Endodermal cell (in vitro differentiated cells): ENCODE results near the gene CCT3. TPM values are rescaled to one million over a fixed set of nuclear protein-coding genes. Genes with fewer than 3 reads are reported as not detected.

ENCODE experiments used
- DNase-seq: peaks from one replicate; pipeline ENCODE4 v3.0.0-alpha.2; 2017
- H3K27ac ChIP-seq: 2 replicates; pipeline ENCODE4 v1.5.1; 2013; ENCODE audit warnings: mild to moderate bottlenecking, low read depth, low read length, moderate library complexity
- H3K27me3 ChIP-seq: 2 replicates; pipeline ENCODE4 v1.6.1; 2013; ENCODE audit warnings: mild to moderate bottlenecking, low read length, moderate library complexity; ENCODE audit not compliant: insufficient read depth, control insufficient read depth, poor library complexity, severe bottlenecking
- H3K36me3 ChIP-seq: 2 replicates; pipeline ENCODE4 v1.7.0; 2013; ENCODE audit warnings: mild to moderate bottlenecking, low read length, moderate library complexity; ENCODE audit not compliant: control insufficient read depth, insufficient read depth
- H3K4me1 ChIP-seq: one replicate; pipeline ENCODE4 v1.7.0; 2013; ENCODE audit warnings: low read length; ENCODE audit not compliant: control insufficient read depth, insufficient read depth
- H3K4me3 ChIP-seq: 2 replicates; pipeline ENCODE4 v1.5.1; 2013; ENCODE audit warnings: mild to moderate bottlenecking, low read length, moderate library complexity
- H3K9ac ChIP-seq: 2 replicates; pipeline ENCODE4 v1.6.1; 2013; ENCODE audit warnings: mild to moderate bottlenecking, low read length, moderate library complexity; ENCODE audit not compliant: poor library complexity, severe bottlenecking; ENCODE audit errors: extremely low read depth
- H3K9me3 ChIP-seq: 2 replicates; pipeline ENCODE4 v1.6.1; 2013; ENCODE audit warnings: mild to moderate bottlenecking, low read length, moderate library complexity; ENCODE audit not compliant: control insufficient read depth
- H3K27ac Mint-ChIP-seq: 2 replicates; pipeline ENCODE4 v1.8.0; 2020; ENCODE audit warnings: mixed read lengths
- H3K27me3 Mint-ChIP-seq: 2 replicates; pipeline ENCODE4 v1.8.0; 2021; ENCODE audit warnings: mild to moderate bottlenecking, mixed read lengths; ENCODE audit not compliant: insufficient read depth
- H3K36me3 Mint-ChIP-seq: 2 replicates; pipeline ENCODE4 v1.8.0; 2020; ENCODE audit warnings: low read depth, mixed read lengths
- H3K4me1 Mint-ChIP-seq: 2 replicates; pipeline ENCODE4 v1.8.0; 2020; ENCODE audit warnings: mixed read lengths
- H3K4me3 Mint-ChIP-seq: 2 replicates; pipeline ENCODE4 v1.8.0; 2020; ENCODE audit warnings: mild to moderate bottlenecking, moderate library complexity, mixed read lengths
- H3K9me3 Mint-ChIP-seq: 2 replicates; pipeline ENCODE4 v1.8.0; 2020; ENCODE audit warnings: mild to moderate bottlenecking, mixed read lengths
- WGBS, 2 experiments: methylation state at CpG; one replicate each; pipeline versions ENCODE4 v1.1.5 to v1.1.7; 2013; ENCODE audit warnings: missing lambda C conversion rate in 2 of 2, mixed read lengths in 1 of 2; ENCODE audit not compliant: insufficient coverage in 1 of 2, insufficient read length in 1 of 2; 5-methylcytosine and 5-hydroxymethylcytosine counted together
- total RNA-seq, 2 donors: library from RNA; stranded (reverse); fragmentation: NEBNext Ultra II Directional in 1 of 2; extraction: Animal tissue kit (Norgen Biotek cat#: 25700) in 1 of 2; gene quantifications; 2 replicates in 1 of 2; 3 replicates in 1 of 2; pipeline ENCODE4 v1.2.1, GENCODE V29; 2021
- TF ChIP-seq, protein P1 (sequence below): fragments of 200-600 bp; sonication (generic); conservative IDR thresholded peaks from 2 replicates; pipeline ENCODE4 v1.5.0; 2021; ENCODE audit warnings: antibody characterized with exemption, mild to moderate bottlenecking

Gene CCT3
- total RNA-seq, 2 donors from 2014 or later: 323 to 351 TPM

GRCh38 chr1:156316909-156317308 is 21.2 kb downstream of the CCT3 start:
- Mint-ChIP-seq H3K4me1 (no peaks in the 10 kb centered on the region), H3K27me3 (no peaks in the 10 kb centered on the region), H3K27ac (no peak overlapping the region), H3K9me3 (no peaks in the 10 kb centered on the region), H3K36me3 (peaks cover 86% of the 10 kb centered on the region), H3K4me3 (no peak overlapping the region)
- H3K9ac ChIP-seq: no peak overlapping the region
- H3K36me3 ChIP-seq: peaks cover 96% of the 10 kb centered on the region
- no peak overlapping the region for H3K27ac ChIP-seq
- 97% methylated on average over 7 of the region's 7 CpGs for WGBS, 2 experiments
- no peaks in the 10 kb centered on the region for H3K4me1 ChIP-seq
- H3K4me3 ChIP-seq: no peak overlapping the region
- no peaks in the 10 kb centered on the region for H3K27me3 ChIP-seq
- H3K9me3 ChIP-seq: no peaks in the 10 kb centered on the region
- TF ChIP-seq, protein P1, sequence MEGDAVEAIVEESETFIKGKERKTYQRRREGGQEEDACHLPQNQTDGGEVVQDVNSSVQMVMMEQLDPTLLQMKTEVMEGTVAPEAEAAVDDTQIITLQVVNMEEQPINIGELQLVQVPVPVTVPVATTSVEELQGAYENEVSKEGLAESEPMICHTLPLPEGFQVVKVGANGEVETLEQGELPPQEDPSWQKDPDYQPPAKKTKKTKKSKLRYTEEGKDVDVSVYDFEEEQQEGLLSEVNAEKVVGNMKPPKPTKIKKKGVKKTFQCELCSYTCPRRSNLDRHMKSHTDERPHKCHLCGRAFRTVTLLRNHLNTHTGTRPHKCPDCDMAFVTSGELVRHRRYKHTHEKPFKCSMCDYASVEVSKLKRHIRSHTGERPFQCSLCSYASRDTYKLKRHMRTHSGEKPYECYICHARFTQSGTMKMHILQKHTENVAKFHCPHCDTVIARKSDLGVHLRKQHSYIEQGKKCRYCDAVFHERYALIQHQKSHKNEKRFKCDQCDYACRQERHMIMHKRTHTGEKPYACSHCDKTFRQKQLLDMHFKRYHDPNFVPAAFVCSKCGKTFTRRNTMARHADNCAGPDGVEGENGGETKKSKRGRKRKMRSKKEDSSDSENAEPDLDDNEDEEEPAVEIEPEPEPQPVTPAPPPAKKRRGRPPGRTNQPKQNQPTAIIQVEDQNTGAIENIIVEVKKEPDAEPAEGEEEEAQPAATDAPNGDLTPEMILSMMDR: no peak
- no peak for DNase-seq

- Histone ChIP-seq H3K36me3 (peaks cover 79% of the 10 kb centered on the region), H3K27ac (no peak overlapping the region), H3K9me3 (no peaks in the 10 kb centered on the region), H3K4me3 (no peak overlapping the region), H3K4me1 (no peaks in the 10 kb centered on the region), H3K27me3 (no peaks in the 10 kb centered on the region), H3K9ac (no peak overlapping the region)
- TF ChIP-seq, protein P1: no peak
- Mint-ChIP-seq H3K9me3 (no peaks in the 10 kb centered on the region), H3K27ac (no peak overlapping the region), H3K27me3 (no peaks in the 10 kb centered on the region), H3K4me1 (no peaks in the 10 kb centered on the region), H3K36me3 (peaks cover 72% of the 10 kb centered on the region), H3K4me3 (no peak overlapping the region)
- no peak for DNase-seq
- WGBS, 2 experiments: 94 to 96% methylated on average over 5 to 6 of the region's 6 CpGs
Measured at GRCh38 chr1:156310962-156311361, 27.1 kb downstream of the CCT3 start.

- no peak overlapping the region for H3K27ac Mint-ChIP-seq
- Histone ChIP-seq H3K36me3 (peaks cover 73% of the 10 kb centered on the region), H3K9ac (no peak overlapping the region), H3K4me1 (no peaks in the 10 kb centered on the region), H3K9me3 (no peaks in the 10 kb centered on the region), H3K4me3 (no peak overlapping the region), H3K27ac (no peak overlapping the region), H3K27me3 (no peaks in the 10 kb centered on the region)
- no peak overlapping the region for H3K4me3 Mint-ChIP-seq
- TF ChIP-seq, protein P1: no peak
- no peaks in the 10 kb centered on the region for H3K27me3 Mint-ChIP-seq
- no peaks in the 10 kb centered on the region for H3K4me1 Mint-ChIP-seq
- H3K36me3 Mint-ChIP-seq: peaks cover 61% of the 10 kb centered on the region
- DNase-seq: no peak
- no peaks in the 10 kb centered on the region for H3K9me3 Mint-ChIP-seq
Measured at GRCh38 chr1:156308078-156308477, 30.0 kb downstream of the CCT3 start.
